ENCODE measurements around the gene DCXR. TPM values are rescaled to one million over a fixed set of nuclear protein-coding genes. Genes with fewer than 3 reads are reported as not detected.

DCXR gene
- total and polyA plus RNA-seq, 2 of the 4 experiments (the other 2 are of a cell fraction), result 36.6 to 139 TPM

GRCh38 chr17:82073446-82073845 is 35.9 kb upstream of the DCXR start:
- Histone ChIP-seq H3K14ac (replicated peaks; ENCODE audit: low read depth, low read length) (no peak overlapping the region), H4K20me1 (ENCODE audit: insufficient read depth, low read length) (no peaks in the 10 kb centered on the region; the same call in 1 of the 2 replicates), H3K36me3 (ENCODE audit: control insufficient read depth, insufficient read depth, low read length) (peaks cover 2% of the 10 kb centered on the region; the same call in 1 of the 2 replicates), H2BK120ac (ENCODE audit: low read depth, low read length) (no peak overlapping the region), H3K27me3 (ENCODE audit: control insufficient read depth, insufficient read depth, low read length) (no peaks in the 10 kb centered on the region), H3K9me3 (ENCODE audit: control insufficient read depth, insufficient read depth, low read length) (no peaks in the 10 kb centered on the region), H2BK15ac (ENCODE audit: low read depth, low read length) (no peak overlapping the region), H3K4ac (ENCODE audit: low read depth, low read length) (no peak overlapping the region), H4K5ac (ENCODE audit: low read depth, low read length) (no peak overlapping the region), H3K79me1 (ENCODE audit: low read depth in 1 of 2, low read length in 2 of 2) (no peaks in the 10 kb centered on the region), H2AK9ac (replicated peaks; ENCODE audit: low read depth, low read length, poor library complexity) (no peak overlapping the region), H2AK5ac (ENCODE audit: low read depth, low read length) (no peak overlapping the region), H3K4me3 (ENCODE audit: insufficient read depth, low read depth, low read length) (no peak overlapping the region), H2AFZ (replicated peaks; ENCODE audit: low read length, poor library complexity) (no peak overlapping the region), H3K4me2 (ENCODE audit: low read depth, low read length) (no peak overlapping the region), H2BK5ac (ENCODE audit: low read depth, low read length, poor library complexity, severe bottlenecking) (no peak overlapping the region), H3K4me1 (ENCODE audit: control insufficient read depth, insufficient read depth, low read length) (no peaks in the 10 kb centered on the region), H3K9ac (ENCODE audit: low read depth, low read length) (no peak overlapping the region), H2BK20ac (ENCODE audit: low read depth, low read length) (no peak overlapping the region), H4K8ac (ENCODE audit: low read depth in 2 of 2, low read length in 2 of 2) (no peak overlapping the region), H3K56ac (ENCODE audit: extremely low read depth, insufficient read depth, low read length) (no peak overlapping the region), H3K18ac (ENCODE audit: low read depth, low read length) (no peak overlapping the region), H3K9me1 (ENCODE audit: insufficient read depth, low read length) (no peaks in the 10 kb centered on the region), H3K23ac (ENCODE audit: low read depth, low read length) (no peak overlapping the region), H4K91ac (ENCODE audit: insufficient read depth, low read depth, low read length) (no peak overlapping the region), H3K27ac (ENCODE audit: insufficient read depth, low read length) (no peak overlapping the region)
- ATAC-seq (ENCODE audit: low read depth) (no peak), DNase-seq (no peak)
- intact Hi-C loops (cut with micrococcal nuclease), result no loop called here
- ChIA-PET POLR2A (ENCODE audit: unreplicated experiment) (no interaction called here), CTCF (no interaction called here)
- dilution Hi-C loops (cut with HindIII; ENCODE audit: low sequenced_read_pairs, unreplicated experiment), result no loop called here
- TF ChIP-seq MAZ (IDR thresholded peaks at IDR 0.05; ENCODE audit: borderline replicate concordance, low read depth, low read length), result no peak
- TF ChIP-seq FOS (IDR thresholded peaks at IDR 0.05; ENCODE audit: low read depth, low read length), result no peak
- TF ChIP-seq POLR2A (IDR thresholded peaks at IDR 0.05; ENCODE audit: low read depth, low read length), result no peak
- TF ChIP-seq CEBPB (IDR thresholded peaks at IDR 0.05; ENCODE audit: low read depth, low read length), result no peak
- no peak for TF ChIP-seq NFE2L2 (IDR thresholded peaks at IDR 0.05; ENCODE audit: low read depth, low read length)
- no peak for TF ChIP-seq SMC3 (IDR thresholded peaks at IDR 0.05; ENCODE audit: low read depth, low read length)
- no peak for TF ChIP-seq RAD21 (IDR thresholded peaks at IDR 0.05; ENCODE audit: low read length)
- TF ChIP-seq MAFK (IDR thresholded peaks at IDR 0.05; ENCODE audit: low read depth, low read length), result no peak
- TF ChIP-seq ELK1 (IDR thresholded peaks at IDR 0.05; ENCODE audit: borderline replicate concordance, low read depth, low read length), result no peak
- TF ChIP-seq RCOR1 (IDR thresholded peaks at IDR 0.05; ENCODE audit: insufficient replicate concordance, low read length), result no peak
- TF ChIP-seq CHD1 (IDR thresholded peaks at IDR 0.05; ENCODE audit: low read depth, low read length), result no peak
- no peak for TF ChIP-seq RFX5 (IDR thresholded peaks at IDR 0.05; ENCODE audit: low read depth, low read length)
- TF ChIP-seq USF2 (IDR thresholded peaks at IDR 0.05; ENCODE audit: low read depth, low read length), result no peak
- TF ChIP-seq MXI1 (IDR thresholded peaks at IDR 0.05; ENCODE audit: borderline replicate concordance, low read depth, low read length), result no peak
- TF ChIP-seq CTCF (conservative IDR thresholded peaks at IDR 0.05; ENCODE audit: low read depth, low read length), result no peak
- TF ChIP-seq BHLHE40 (IDR thresholded peaks at IDR 0.05; ENCODE audit: low read depth, low read length), result no peak
- no TSS peak for BruUV-seq (replicated peaks)
- no CpG with 5 or more reads among the region's 9 CpGs for WGBS, 2 experiments (ENCODE audit: extremely low coverage in 2 of 2, insufficient read length in 1 of 2)
- in situ Hi-C loops (cut with MboI; ENCODE audit: low sequenced_read_pairs), result no loop called here

Measured in IMR-90 (cell line).